Measurements from ENCODE around the gene RAB39A. TPM values are rescaled to one million over a fixed set of nuclear protein-coding genes. Genes with fewer than 3 reads are reported as not detected.
A peak's percentile ranks its signal among the peaks of the same experiment; 100 is the strongest.
"Not testable (repeated sequence)": the region's sequence is repeated elsewhere in the genome, so short reads cannot be mapped to it uniquely, and the experiment has no call there.

The RAB39A gene, protein sequence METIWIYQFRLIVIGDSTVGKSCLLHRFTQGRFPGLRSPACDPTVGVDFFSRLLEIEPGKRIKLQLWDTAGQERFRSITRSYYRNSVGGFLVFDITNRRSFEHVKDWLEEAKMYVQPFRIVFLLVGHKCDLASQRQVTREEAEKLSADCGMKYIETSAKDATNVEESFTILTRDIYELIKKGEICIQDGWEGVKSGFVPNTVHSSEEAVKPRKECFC
- total RNA-seq, result 0.51 TPM
- long read RNA-seq, result 0 reads

GRCh38 chr11:107928046-107928766 lies at the start of gene RAB39A:
Gene RAB39A (plus strand): TSS chr11:107928448. CDS start chr11:107928569, 121 bp downstream.
- DNase-seq (peak; percentile 88), ATAC-seq (ENCODE audit: poor library complexity) (peak; percentile 97)
- intact Hi-C loops (cut with DNase I), result no loop called here

GRCh38 chr11:107881471-107881870 lies 46.8 kb upstream of the RAB39A start:
- ATAC-seq (ENCODE audit: poor library complexity); DNase-seq; intact Hi-C loops (cut with DNase I): not testable (repeated sequence)

DNA sequence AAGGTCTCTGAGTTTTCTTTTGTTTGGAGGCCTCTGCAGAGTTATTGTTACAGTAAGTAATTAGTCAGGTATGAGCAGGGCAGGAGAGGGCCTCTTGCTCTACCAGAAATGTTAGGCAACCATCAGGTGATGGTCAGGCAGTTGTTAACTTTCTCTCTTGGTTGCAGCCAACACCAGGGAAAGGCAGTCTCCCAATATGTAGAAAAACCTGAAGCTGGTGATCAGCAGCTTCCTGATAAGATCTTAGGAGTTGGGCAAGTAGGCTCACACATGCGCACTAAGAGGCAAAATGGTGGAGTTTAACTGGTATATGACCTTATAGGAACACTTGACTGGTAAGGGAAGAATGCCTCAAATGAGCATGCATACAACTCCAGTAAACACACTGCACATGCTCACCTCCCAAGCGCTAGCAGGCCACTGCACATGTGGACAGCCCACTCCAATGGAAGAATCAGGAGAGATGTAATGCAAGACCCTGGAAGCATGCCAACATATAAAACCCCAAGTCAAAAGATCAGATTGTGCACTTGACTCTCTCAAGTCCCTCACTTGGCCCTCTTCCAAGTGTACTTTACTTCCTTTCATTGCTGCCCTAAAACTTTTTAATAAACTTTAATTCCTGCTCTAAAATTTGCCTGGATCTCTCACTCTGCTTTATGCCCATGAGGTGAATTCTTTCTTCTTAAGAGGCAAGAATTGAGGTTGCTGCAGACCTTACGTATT lies 46.0 kb upstream of the RAB39A start:
- no peak for DNase-seq
- ATAC-seq (ENCODE audit: poor library complexity), result no peak
- intact Hi-C loops (cut with DNase I), result no loop called here

DNA sequence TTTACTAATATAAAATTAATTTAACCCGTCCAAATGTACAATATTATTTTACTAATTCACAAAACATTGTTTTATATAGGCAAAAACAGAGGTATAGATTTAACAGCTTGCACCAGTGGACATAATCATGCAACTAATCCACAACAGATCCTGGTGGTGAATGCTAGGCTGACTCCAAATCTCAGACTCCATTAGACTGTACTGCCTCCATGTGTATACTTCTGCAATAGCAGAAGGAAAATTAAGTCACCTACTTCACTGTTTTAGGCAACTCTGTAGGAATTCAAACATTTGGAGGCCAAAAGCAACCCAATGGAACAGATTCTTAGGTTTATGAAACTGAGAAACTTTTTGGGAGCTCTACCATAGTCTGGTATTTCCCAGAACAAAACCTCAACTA lies 30.0 kb upstream of the RAB39A start:
- ATAC-seq (ENCODE audit: poor library complexity) (no peak), DNase-seq (no peak)
- intact Hi-C loops (cut with DNase I), result no loop called here

GRCh38 chr11:107908211-107908610 lies 20.0 kb upstream of the RAB39A start:
- DNase-seq (no peak), ATAC-seq (ENCODE audit: poor library complexity) (no peak)
- intact Hi-C loops (cut with DNase I), result no loop called here

GRCh38 chr11:107912415-107912814 lies 15.8 kb upstream of the RAB39A start:
- intact Hi-C loops (cut with DNase I); ATAC-seq (ENCODE audit: poor library complexity); DNase-seq: not testable (repeated sequence)

GRCh38 chr11:107915229-107915628 lies 13.0 kb upstream of the RAB39A start:
- ATAC-seq (ENCODE audit: poor library complexity), result no peak

GRCh38 chr11:107916671-107917241 lies 11.5 kb upstream of the RAB39A start:
- ATAC-seq (ENCODE audit: poor library complexity), result no peak
- DNase-seq, result no peak
- intact Hi-C loops (cut with DNase I), result no loop called here

More at GRCh38 chr11:107915229-107915628, 13.0 kb upstream of the RAB39A start:
- no peak for DNase-seq
- intact Hi-C loops (cut with DNase I), result no loop called here

DNA sequence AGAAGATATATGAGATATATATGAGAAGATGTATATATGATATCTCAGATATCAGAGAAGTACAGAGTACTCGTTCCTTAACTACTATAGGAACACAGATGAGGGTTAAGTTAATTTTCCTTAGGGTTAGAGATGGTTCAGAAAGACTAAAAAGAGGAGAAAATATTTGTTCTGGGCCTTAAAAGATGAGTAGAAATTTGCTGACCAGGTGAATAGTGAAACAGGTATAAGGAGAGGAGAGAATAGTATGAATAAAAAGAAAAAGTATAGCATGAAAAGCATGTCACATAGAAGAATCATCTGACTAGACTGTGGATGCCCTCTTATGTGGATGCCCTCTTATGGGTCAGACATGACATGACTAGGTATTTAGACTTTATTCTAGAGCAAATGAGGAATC lies 6.3 kb upstream of the RAB39A start:
- DNase-seq (no peak), ATAC-seq (ENCODE audit: poor library complexity) (no peak)
- intact Hi-C loops (cut with DNase I), result no loop called here

DNA sequence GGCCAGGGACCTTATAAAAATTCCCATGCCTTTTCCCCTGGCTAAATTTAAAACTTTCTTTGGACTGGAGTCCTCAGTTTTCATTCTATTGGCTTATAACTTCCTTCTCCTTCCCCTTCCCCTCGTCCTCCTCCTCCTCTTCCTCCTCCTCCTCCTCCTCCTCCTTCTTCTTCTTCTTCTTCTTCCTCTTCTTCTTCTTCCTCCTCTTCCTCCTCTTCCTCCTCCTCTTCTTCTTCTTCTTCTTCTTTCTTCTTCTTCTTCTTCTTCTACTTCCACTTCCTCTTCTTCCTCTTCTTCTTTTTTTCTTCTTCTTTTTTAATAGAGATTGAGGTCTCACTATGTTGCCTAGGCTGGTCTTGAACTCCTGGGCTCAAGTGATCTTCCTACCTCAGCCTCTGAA lies 4.7 kb upstream of the RAB39A start:
- DNase-seq; intact Hi-C loops (cut with DNase I); ATAC-seq (ENCODE audit: poor library complexity): not testable (repeated sequence)

- DNase-seq (no peak), ATAC-seq (ENCODE audit: poor library complexity) (no peak)
- intact Hi-C loops (cut with DNase I), result no loop called here
Observed at GRCh38 chr11:107924306-107924705, 3.9 kb upstream of the RAB39A start.

- intact Hi-C loops (cut with DNase I), result no loop called here
- ATAC-seq (ENCODE audit: poor library complexity) (no peak), DNase-seq (no peak)
Observed at GRCh38 chr11:107927559-107927958, 689 bp upstream of the RAB39A start.

- intact Hi-C loops (cut with DNase I), result no loop called here
- DNase-seq (peak; percentile 46), ATAC-seq (ENCODE audit: poor library complexity) (peak; percentile 64)
Observed at GRCh38 chr11:107928767-107929507, 689 bp downstream of the RAB39A start.

GRCh38 chr11:107929611-107930200 lies 1.5 kb downstream of the RAB39A start:
- ATAC-seq (ENCODE audit: poor library complexity) (no peak), DNase-seq (peak; percentile 47)
- intact Hi-C loops (cut with DNase I), result no loop called here

GRCh38 chr11:107931206-107931605 lies 3.0 kb downstream of the RAB39A start:
- intact Hi-C loops (cut with DNase I), result no loop called here
- ATAC-seq (ENCODE audit: poor library complexity), result no peak
- no peak for DNase-seq

- DNase-seq, result no peak
- ATAC-seq (ENCODE audit: poor library complexity), result no peak
- intact Hi-C loops (cut with DNase I), result no loop called here
Observed at GRCh38 chr11:107947904-107948303, 19.7 kb downstream of the RAB39A start.

DNA sequence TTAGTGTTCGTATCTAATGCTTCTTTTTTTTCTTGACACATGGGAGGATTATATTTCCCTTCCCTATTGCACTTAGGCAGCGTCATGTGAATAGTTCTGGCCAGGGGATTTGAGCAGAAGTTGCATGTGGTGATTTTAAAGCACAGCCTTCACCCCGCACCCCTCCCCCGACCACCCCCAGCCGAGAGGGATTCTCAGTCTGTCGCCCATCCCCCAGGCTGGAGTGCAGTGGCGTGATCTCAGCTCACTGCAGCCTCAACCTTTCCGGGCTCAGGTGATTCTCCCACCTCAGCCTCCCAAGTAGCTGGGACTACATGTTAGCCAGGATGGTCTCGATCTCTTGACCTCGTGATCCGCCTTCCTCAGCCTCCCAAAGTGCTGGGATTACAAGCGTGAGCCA lies 20.1 kb downstream of the RAB39A start:
- intact Hi-C loops (cut with DNase I); DNase-seq; ATAC-seq (ENCODE audit: poor library complexity): not testable (repeated sequence)

- intact Hi-C loops (cut with DNase I), result no loop called here
Observed at GRCh38 chr11:107951155-107951554, 22.9 kb downstream of the RAB39A start.

More at GRCh38 chr11:107951155-107951554, 22.9 kb downstream of the RAB39A start:
- no peak for ATAC-seq (ENCODE audit: poor library complexity)
- no peak for DNase-seq

Data from Right ventricle myocardium superior (tissue), 1 donor.